ENCODE results near the gene EFNB1.

The EFNB1 gene

GRCh38 chrX:68844581-68844980 is 15.8 kb downstream of the EFNB1 start:
- DNase-seq: no peak

GRCh38 chrX:68846536-68846935 is 17.7 kb downstream of the EFNB1 start:
- no peak for DNase-seq

GRCh38 chrX:68847172-68847571 is 18.4 kb downstream of the EFNB1 start:
- no peak for DNase-seq

GRCh38 chrX:68848189-68848940 is 19.5 kb downstream of the EFNB1 start:
- peak; percentile 10 to 21 for DNase-seq

GRCh38 chrX:68851082-68851481 is 22.3 kb downstream of the EFNB1 start:
- DNase-seq: no peak

- no peak for DNase-seq
Measured at GRCh38 chrX:68852046-68852445, 23.2 kb downstream of the EFNB1 start.

- DNase-seq: no peak
Measured at GRCh38 chrX:68853665-68854251, 24.9 kb downstream of the EFNB1 start.

- peak; percentile 64 to 68 for DNase-seq
Measured at GRCh38 chrX:68865300-68865699, 36.5 kb downstream of the EFNB1 start.

- no peak for DNase-seq
Measured at GRCh38 chrX:68865926-68866325, 37.1 kb downstream of the EFNB1 start.

- peak; percentile 45 to 64 for DNase-seq
Measured at GRCh38 chrX:68867458-68868112, 38.8 kb downstream of the EFNB1 start.

- peak; percentile 6 to 24 for DNase-seq
Measured at GRCh38 chrX:68868316-68868715, 39.5 kb downstream of the EFNB1 start.

GRCh38 chrX:68868902-68869800 is 40.3 kb downstream of the EFNB1 start:
- no peak for DNase-seq

- no peak for DNase-seq
Measured at GRCh38 chrX:68870357-68870756, 41.5 kb downstream of the EFNB1 start.

- no peak for DNase-seq
Measured at GRCh38 chrX:68872171-68872570, 43.4 kb downstream of the EFNB1 start.

- DNase-seq: no peak
Measured at GRCh38 chrX:68874076-68874475, 45.3 kb downstream of the EFNB1 start.

GRCh38 chrX:68876731-68877130 is 47.9 kb downstream of the EFNB1 start:
- DNase-seq: no peak

GRCh38 chrX:68877606-68878005 is 48.8 kb downstream of the EFNB1 start:
- DNase-seq: no peak

GRCh38 chrX:68878977-68879645 is 50.3 kb downstream of the EFNB1 start:
- DNase-seq: no peak

GRCh38 chrX:68880846-68881552 is 52.2 kb downstream of the EFNB1 start:
- DNase-seq: no peak

- no peak for DNase-seq
Measured at GRCh38 chrX:68881911-68882310, 53.1 kb downstream of the EFNB1 start.

GRCh38 chrX:68883800-68884199 is 55.0 kb downstream of the EFNB1 start:
- DNase-seq: no peak

GRCh38 chrX:68889249-68889648 is 60.4 kb downstream of the EFNB1 start:
- peak; percentile 35 to 45 for DNase-seq
